Cardiac fibroblast (primary cell): ENCODE results near the gene ETV3.

Experiments
- DNase-seq, 2 donors: peaks; one replicate each; pipeline versions ENCODE4 v3.0.0 to v3.0.0-alpha.2; 2010; ENCODE audit warnings: low read depth in 2 of 2
- H3K4me3 ChIP-seq, 2 donors: replicated peaks in 1 of 2; 1 replicate in 1 of 2; 2 replicates in 1 of 2; pipeline ENCODE4 v1.5.1; 2011; ENCODE audit warnings: low read depth in 2 of 2, low read length in 2 of 2, mild to moderate bottlenecking in 2 of 2, moderate library complexity in 1 of 2
- TF ChIP-seq, protein P1 (sequence below): IDR thresholded peaks from one replicate; pipeline ENCODE4 v1.5.1; 2011; ENCODE audit warnings: low read depth, mild to moderate bottlenecking, low read length, inconsistent platforms

Gene ETV3

DNA sequence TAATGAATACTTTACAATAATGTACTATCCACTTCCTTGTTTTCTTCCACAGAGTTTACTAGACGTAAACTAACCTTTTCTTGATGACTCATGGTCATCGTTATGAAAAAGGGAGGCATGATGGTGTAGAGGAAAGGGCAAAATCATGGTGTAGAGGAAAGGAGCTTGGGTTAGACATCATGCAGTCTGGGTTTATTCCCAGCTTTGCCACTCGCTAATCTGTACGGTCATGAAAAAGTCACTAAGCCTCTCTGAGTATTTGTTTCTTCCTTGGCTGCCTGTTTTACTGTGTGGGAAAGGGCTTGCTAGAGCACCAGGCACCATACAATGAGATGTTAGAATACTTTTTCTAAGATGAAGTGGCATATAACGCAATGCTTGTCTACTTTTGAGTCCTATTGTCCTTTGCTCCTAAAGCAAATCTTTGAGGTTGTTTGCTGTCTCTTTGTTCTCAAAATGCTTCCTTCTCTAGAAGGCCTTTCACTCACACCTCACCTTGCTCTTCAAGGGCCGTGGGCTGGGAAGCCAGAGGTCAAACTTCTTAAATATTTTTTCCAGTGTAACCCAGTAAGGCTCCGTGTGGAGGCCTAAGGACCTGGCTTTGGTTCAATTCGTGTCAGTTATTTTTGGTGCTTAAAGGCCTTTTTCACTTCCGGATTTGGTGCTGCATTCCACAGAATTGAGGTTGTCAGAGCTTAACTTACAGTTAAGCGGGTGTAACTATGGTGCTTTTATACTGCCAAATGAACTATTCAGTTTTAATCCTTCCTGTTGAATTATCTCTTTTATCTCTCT, 9.9 kb upstream of the ETV3 start:
- DNase-seq, result peak; percentile 58 to 62

DNA sequence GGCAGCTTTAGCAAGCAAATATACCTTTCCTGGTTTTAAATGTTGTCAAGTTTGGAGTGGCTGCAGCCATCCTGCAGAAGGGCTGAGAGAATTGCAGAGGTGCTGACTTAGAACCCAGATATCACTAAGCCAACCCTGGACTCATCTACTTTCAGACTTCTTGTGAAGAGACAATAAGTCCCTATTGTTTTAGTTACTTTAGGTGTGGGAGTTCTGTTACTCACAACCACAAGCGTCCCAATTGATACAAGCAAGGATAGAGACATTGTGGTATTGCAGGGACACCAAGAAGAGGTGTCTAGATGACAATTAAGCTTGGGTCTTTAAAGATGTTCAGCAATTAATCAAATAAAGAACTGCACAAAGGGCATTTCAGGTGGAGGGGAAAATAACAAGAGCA, 8.8 kb upstream of the ETV3 start:
- TF ChIP-seq, protein P1, sequence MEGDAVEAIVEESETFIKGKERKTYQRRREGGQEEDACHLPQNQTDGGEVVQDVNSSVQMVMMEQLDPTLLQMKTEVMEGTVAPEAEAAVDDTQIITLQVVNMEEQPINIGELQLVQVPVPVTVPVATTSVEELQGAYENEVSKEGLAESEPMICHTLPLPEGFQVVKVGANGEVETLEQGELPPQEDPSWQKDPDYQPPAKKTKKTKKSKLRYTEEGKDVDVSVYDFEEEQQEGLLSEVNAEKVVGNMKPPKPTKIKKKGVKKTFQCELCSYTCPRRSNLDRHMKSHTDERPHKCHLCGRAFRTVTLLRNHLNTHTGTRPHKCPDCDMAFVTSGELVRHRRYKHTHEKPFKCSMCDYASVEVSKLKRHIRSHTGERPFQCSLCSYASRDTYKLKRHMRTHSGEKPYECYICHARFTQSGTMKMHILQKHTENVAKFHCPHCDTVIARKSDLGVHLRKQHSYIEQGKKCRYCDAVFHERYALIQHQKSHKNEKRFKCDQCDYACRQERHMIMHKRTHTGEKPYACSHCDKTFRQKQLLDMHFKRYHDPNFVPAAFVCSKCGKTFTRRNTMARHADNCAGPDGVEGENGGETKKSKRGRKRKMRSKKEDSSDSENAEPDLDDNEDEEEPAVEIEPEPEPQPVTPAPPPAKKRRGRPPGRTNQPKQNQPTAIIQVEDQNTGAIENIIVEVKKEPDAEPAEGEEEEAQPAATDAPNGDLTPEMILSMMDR, result no peak
- no peak for DNase-seq
- H3K4me3 ChIP-seq, result no peak overlapping the region

More for the DNA sequence above, 9.9 kb upstream of the ETV3 start:
- TF ChIP-seq, protein P1, result no peak
- H3K4me3 ChIP-seq, result no peak overlapping the region

DNA sequence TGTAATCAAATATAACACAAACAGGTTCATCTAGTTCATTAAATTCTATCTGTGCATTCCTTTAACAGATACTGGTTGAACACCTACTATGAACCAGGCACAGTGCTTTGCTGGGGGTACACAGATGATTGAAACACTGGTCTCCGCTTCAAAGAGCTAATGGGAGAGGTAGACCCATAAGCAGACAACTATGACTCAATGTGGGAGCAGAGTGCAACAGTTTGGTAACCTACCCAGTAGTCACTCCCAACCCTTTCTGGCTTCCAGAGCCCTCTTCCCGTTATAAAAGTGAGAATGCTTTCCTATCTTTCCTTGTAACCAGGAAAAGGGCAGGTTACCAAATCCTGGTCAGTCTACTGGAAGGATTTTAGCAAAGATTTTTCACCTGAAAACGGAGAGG, 8.0 kb upstream of the ETV3 start:
- no peak overlapping the region for H3K4me3 ChIP-seq
- TF ChIP-seq, protein P1, result no peak
- DNase-seq, result no peak

DNA sequence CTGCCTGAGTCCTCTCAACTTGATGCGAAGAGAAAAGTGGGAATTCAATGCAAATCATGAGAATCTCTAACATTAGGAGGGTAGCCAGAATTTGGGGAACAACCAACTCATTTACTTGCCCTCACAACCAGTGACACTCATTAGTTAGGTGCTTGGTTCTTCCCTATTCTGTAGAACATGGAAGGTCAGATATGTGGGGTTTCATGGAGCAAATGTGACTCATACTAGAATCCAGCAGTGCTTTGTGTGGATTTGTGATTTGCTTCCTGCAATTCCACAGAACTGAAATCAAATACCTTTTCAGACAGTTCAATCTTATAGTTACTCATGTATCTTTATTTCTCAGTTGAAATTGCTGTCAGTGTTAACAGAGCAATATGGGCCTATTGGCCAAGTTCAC, 6.9 kb upstream of the ETV3 start:
- no peak for DNase-seq
- no peak overlapping the region for H3K4me3 ChIP-seq
- TF ChIP-seq, protein P1, result no peak

DNA sequence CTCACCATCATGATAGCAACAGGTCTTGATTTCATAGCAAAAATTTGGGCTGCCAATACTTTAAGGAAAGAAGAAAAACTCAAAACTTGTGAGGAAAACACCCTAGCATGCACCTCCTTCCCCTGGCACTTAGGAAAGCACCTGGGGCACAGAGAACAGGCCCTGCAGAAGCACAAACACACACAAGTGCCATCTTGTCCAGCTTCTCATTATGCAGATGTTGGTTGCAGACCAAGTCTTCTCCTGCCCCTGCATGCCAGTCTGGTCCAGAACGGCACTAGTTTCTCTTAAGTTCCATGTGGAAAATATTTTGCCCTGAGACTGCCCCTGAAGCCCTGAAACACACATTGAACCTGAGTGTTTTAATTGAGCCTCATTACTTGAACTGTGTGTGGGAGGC, 6.3 kb upstream of the ETV3 start:
- TF ChIP-seq, protein P1, result no peak
- no peak overlapping the region for H3K4me3 ChIP-seq
- DNase-seq, result no peak

DNA sequence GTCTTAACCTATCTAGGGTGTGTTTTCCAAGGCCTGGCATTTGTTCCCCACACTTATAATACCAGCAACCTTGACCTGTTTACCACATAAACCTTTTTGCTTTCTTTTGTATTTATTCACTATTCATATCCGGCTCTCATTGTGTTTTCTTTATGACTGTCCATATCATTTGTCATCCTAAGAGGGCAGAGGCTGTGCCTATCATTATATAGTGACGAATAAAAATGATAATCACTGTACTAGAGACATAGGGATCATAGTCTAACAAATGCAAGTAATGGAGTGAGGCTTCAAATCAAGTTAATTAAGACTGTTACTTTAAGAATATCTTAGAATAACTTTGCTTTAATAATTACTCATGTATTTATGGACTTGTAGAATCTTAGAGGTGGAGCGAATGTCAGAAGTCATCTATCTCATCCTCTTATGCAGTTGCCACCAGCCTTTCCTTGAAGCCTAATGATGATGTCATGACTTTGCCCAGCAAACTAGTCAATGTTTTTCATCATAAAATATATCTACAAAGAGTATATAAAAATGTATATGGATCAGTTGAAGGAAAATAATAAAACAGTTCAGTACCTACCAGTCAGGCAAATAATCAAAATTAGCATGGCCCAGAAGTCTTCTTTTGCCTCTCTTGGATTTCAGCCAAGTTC, 4.7 kb upstream of the ETV3 start:
- TF ChIP-seq, protein P1, result no peak
- DNase-seq, result peak in 1 of 2 donors; percentile 7
- no peak overlapping the region for H3K4me3 ChIP-seq

DNA sequence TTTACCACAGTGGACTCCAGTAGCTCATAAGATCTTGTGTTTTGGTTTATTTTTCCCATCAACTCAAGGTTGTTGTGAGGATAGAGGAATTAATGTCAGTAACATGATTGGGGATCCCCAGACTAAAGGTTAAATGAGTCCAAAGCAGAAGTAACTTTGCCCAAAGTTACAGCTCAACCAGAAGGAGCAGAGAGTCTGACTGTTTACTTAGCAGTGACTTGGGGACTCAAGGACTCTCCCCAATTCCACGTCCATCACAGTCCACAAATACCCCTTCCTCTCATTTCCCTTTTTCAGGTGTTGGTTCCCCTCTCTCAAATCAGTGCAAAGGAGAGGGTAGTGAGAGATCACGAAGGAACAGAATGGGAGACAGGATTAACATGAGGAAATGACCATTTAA, 4.0 kb upstream of the ETV3 start:
- no peak overlapping the region for H3K4me3 ChIP-seq
- TF ChIP-seq, protein P1, result no peak
- no peak for DNase-seq
